GM04503 (cell line): ENCODE measurements around the gene UBA52.
"Not testable (repeated sequence)": the region's sequence is repeated elsewhere in the genome, so short reads cannot be mapped to it uniquely, and the experiment has no call there.

Experiments used
- DNase-seq: peaks from one replicate; pipeline ENCODE4 v3.0.0-alpha.2; 2012; ENCODE audit warnings: low read depth

UBA52 gene

GRCh38 chr19:18557411-18558201 is 14.1 kb upstream of the UBA52 start, which contains the start of gene KXD1:
KXD1 (plus strand) TSS chr19:18557870; CDS start chr19:18562057, 4,187 bp downstream.
- DNase-seq = peak; percentile 91

DNA sequence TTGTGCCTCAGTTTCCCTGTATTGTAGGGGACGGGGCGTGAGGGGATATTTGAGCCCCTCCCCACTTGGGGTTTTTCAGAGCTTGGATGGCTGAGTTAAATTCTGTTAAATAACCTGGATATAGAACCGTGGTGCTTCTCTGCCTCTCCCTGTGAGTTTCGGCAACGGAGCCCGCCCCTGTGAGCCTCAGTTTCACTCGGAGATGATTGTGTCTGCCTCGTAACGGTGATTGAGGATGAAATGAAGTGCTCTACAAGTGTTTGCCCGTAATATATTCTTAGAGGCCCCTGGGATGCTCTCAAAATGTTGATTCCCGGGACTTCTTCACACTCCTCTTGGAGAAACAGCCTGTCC is 13.5 kb upstream of the UBA52 start:
- DNase-seq = no peak

- DNase-seq = no peak
Observed at GRCh38 chr19:18558604-18559003, 13.1 kb upstream of the UBA52 start.

DNA sequence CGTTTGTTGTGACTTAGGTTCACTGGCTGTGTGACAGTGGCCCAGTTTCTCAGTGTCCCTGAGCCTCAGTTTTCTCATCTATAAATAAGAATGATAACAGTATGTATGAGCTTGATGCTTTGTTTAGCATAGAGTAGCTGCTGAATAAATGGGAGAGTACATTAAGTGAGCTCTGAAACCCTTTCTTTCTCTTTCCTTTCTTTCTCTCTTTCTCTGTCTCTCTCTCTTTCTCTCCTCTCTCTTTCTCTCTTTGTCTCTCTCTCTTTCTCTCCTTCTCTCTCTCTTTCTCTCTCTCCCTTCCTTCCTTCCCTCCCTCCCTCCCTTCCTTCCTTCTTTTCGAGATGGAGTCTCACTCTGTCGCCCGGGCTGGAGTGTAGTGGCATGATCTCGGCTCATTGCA is 12.0 kb upstream of the UBA52 start:
- DNase-seq = no peak

DNA sequence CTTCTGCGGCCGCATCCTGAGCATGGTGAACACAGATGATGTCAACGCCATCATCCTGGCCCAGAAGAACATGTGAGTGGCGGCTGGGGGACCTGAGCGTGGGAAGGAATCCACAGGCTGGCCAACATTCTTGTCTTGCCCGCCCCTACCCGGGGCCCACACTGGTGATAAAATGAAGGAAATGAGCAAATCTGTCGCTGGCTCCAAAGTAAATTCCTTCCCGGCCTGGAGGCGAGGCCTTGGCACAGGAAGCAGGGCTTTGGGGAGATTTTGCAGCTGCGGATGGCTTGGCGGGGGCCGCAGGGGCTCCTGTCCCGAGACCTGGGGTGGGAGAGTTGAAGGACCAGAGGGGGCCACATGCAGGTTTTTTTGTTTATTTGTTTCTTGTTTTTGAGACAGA is 9.6 kb upstream of the UBA52 start:
- no peak for DNase-seq

DNA sequence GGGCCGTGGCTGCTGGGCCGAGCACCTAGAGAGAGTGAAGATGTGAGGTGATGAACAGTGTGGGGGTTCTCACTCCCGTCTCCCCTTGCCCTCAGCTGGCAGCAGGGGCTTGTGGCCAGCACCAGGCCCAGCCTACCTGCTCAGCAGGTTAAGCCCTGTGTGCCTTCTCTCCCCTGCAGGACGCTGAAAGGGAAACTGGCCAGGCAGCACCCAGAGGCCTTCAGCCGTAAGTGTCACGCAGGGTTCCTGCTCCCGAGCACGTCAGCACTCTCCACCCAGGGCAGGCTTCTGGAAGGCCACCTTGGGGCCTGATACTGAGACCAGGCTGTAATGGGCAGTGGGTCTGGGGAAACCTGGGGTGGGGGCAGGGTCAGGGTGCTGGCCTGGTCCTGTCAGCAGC is 4.7 kb upstream of the UBA52 start:
- no peak for DNase-seq

- no peak for DNase-seq
Observed at GRCh38 chr19:18568367-18568766, 3.3 kb upstream of the UBA52 start.

DNA sequence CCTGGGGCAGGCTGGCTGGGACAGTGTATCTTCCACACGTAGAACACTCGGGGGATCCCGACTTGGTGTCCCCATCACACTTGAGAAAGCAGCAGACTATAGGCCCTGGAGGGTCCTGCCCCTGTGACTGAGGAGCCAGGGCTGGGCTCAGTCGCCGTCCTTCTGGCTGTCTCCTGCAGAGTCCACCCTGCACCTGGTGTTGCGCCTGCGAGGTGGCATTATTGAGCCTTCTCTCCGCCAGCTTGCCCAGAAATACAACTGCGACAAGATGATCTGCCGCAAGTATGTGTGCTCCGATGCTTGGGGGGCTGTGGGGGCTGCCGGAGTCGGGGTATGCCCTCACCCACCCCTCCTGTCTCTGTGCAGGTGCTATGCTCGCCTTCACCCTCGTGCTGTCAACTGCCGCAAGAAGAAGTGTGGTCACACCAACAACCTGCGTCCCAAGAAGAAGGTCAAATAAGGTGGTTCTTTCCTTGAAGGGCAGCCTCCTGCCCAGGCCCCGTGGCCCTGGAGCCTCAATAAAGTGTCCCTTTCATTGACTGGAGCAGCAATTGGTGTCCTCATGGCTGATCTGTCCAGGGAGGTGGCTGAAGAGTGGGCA is 3.1 kb downstream of the UBA52 start:
- DNase-seq = no peak

DNA sequence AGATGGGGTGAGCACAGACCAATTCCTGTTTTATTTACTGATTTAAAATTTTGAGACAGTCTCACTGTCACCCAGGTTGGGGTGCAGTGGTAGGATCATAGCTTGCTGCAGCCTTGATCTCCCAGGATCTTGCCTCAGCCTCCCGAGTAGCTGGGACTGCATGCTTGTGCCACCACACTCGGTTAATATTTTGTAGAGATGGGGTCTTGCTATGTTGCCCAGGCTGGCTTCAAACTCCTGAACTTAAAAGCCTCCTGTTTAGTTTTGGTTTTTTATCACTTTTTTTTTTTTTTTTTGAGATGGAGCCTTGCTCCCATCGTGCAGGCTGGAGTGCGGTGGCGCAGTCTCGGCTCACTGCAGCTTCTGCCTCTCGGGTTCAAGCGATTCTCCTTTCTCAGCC is 4.7 kb downstream of the UBA52 start:
- DNase-seq = no peak

GRCh38 chr19:18577365-18577914 is 5.8 kb downstream of the UBA52 start:
- DNase-seq = no peak

- DNase-seq = no peak
Observed at GRCh38 chr19:18580311-18580710, 8.7 kb downstream of the UBA52 start.

GRCh38 chr19:18586306-18586705 is 14.6 kb downstream of the UBA52 start:
- no peak for DNase-seq

DNA sequence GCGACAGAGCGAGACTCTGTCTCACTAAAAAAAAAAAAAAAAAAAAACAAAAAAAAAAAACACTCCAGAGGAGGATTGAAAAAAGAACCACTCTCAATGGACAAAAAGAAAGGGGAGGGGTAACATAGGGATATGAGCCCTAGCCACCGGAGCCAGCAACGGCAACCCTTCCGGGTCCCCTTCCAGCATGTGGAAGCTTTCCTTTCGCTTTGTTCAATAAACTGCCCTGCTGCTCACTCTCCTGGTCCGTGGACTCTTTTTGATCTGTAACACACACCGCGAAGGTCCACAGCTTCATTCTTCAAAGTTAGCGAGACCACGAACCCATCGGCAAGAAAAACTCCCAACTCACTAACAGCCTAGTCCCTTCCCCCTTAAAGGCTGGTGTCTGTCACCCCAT is 15.9 kb downstream of the UBA52 start:
- DNase-seq = no peak

GRCh38 chr19:18587962-18588610 is 16.4 kb downstream of the UBA52 start:
- no peak for DNase-seq

GRCh38 chr19:18588611-18589379 is 17.1 kb downstream of the UBA52 start, which contains the start of gene REX1BD:
REX1BD (plus strand) TSS chr19:18588798; CDS start chr19:18588802, 4 bp downstream.
- DNase-seq = no peak

DNA sequence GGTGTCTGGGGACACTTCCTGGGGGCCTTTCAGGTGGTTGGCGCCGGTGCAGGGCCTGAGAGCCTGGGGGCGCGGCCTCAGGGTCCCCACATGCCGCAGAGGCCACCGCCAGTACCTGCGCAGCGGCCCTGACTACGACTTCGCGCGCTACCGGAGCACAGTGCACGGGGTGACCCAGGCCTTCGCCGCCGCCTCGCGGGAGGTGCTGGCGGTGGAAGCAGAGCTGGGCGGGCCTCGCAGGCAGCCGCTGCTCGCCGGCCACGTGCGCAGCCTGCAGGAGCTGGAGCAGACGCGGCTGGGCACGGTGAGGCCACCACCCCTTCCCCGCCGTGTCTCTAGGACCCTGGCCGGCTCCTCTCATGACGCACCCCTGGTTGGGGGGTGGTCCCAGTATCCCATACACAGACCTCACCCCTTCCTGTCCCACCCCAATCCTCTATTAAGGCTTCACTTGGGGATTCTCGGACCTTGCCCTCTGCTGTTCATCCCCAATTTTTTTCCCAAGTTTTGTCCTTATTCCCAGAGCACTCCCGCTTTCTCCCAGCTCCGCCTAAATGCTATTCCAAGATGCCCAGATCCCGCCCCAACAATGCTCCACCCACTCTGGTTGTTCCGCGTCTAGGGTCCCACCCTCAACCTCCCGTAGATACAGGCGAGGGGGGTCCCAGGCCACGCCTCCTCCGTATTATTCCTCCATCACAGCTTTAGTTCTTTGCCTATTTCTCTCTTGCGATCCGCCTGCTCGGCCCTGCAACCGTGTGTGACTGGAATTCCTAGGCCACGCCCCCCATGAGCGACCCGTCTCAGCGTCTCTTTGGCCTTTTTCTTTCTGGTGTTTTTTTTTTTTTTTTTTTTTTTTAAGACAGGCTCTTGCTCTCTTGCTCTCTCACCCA is 18.0 kb downstream of the UBA52 start:
- no peak for DNase-seq

GRCh38 chr19:18590273-18591272 is 18.9 kb downstream of the UBA52 start:
- no peak for DNase-seq

DNA sequence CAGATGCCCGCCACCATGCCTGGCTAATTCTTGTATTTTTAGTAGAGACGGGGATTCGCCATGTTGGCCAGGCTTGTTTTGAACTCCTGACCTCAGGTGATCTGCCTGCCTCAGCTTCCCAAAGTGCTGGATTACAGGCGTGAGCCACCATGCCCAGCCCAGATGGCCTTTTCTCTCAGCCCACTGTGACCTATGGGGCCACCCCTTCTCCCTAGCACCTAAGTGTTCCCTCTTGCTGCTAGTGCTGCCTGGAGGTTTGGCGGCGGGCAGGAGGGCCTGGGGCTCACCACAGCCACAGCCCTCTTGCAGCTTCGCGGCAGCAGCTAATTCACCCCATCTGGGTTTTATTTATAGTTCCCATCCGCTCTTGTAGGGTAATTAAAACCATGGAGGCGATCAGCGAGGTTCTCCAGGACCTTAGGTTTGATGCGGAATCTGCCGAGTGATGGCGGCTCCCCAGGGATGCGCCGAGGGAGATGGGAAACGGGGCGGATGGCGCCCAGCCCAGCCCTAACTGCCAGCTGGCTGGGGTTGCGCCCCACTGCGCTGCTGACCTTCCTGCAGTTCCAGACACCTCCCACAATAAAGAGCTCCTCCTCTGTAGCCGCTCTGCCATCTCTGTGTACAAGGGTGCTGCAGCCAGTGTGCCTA is 20.2 kb downstream of the UBA52 start:
- no peak for DNase-seq

- DNase-seq = not testable (repeated sequence)
Observed at GRCh38 chr19:18592732-18593131, 21.1 kb downstream of the UBA52 start.
